Measurements from ENCODE around the gene SLC35F3. TPM values are rescaled to one million over a fixed set of nuclear protein-coding genes. Genes with fewer than 3 reads are reported as not detected.

SLC35F3 gene
- total and polyA plus RNA-seq, 4 donors, result 0.01 to 0.37 (median 0.08) TPM; not detected in 1

GRCh38 chr1:234260578-234260977, 356.1 kb downstream of the SLC35F3 start:
- TF ChIP-seq RXRA (IDR thresholded peaks at IDR 0.05) (no peak), REST (IDR thresholded peaks at IDR 0.05) (no peak), YY1 (IDR thresholded peaks at IDR 0.05) (no peak), CTCF (IDR thresholded peaks at IDR 0.05; ENCODE audit: low read depth, low read length, missing input control) (no peak), HNF4G (IDR thresholded peaks at IDR 0.05) (no peak), EGR1 (IDR thresholded peaks at IDR 0.05; ENCODE audit: low read depth in 2 of 2) (no peak), SP1 (IDR thresholded peaks at IDR 0.05) (no peak), TAF1 (conservative IDR thresholded peaks at IDR 0.05) (no peak), RAD21 (IDR thresholded peaks at IDR 0.05) (no peak), ZBTB33 (IDR thresholded peaks at IDR 0.05) (no peak), GABPA (IDR thresholded peaks at IDR 0.05 in 1 of 2, conservative IDR thresholded peaks at IDR 0.05 in 1 of 2) (no peak), FOXA2 (IDR thresholded peaks at IDR 0.05) (no peak), MAX (IDR thresholded peaks at IDR 0.05) (no peak), HNF4A (conservative IDR thresholded peaks at IDR 0.05) (no peak), ATF3 (IDR thresholded peaks at IDR 0.05) (no peak), FOXA1 (IDR thresholded peaks at IDR 0.05) (no peak), NR2F2 (IDR thresholded peaks at IDR 0.05) (no peak), JUND (IDR thresholded peaks at IDR 0.05) (no peak)
- Histone ChIP-seq H3K36me3 (ENCODE audit: control insufficient read depth in 4 of 4, insufficient read depth in 3 of 4, low read depth in 1 of 4, low read length in 3 of 4) (no peaks in the 10 kb centered on the region), H3K27ac (ENCODE audit: low read depth in 1 of 2, low read length in 2 of 2) (no peak overlapping the region), H3K4me3 (ENCODE audit: low read depth in 1 of 3, low read length in 3 of 3) (no peak overlapping the region), H3K9ac (ENCODE audit: low read depth in 1 of 2, low read length in 2 of 2) (no peak overlapping the region), H3K27me3 (ENCODE audit: control insufficient read depth in 4 of 4, insufficient read depth in 4 of 4, low read length in 3 of 4) (no peaks in the 10 kb centered on the region), H3K9me3 (ENCODE audit: control insufficient read depth in 4 of 4, low read length in 3 of 4) (peaks cover 3 to 6% (median 4%) of the 10 kb centered on the region in 4 donors), H3K4me1 (ENCODE audit: control insufficient read depth in 4 of 4, insufficient read depth in 4 of 4, low read length in 3 of 4) (peaks cover 0 to 6% (median 0%) of the 10 kb centered on the region in 4 donors)
- DNase-seq (ENCODE audit: low spot score), result no peak
- 73% methylated on average over 7 of the region's 7 CpGs for WGBS
